ENCODE results near the gene KLK1. TPM values are rescaled to one million over a fixed set of nuclear protein-coding genes. Genes with fewer than 3 reads are reported as not detected.
"Not testable (repeated sequence)": the region's sequence is repeated elsewhere in the genome, so short reads cannot be mapped to it uniquely, and the experiment has no call there.

KLK1 gene
- total RNA-seq, 4 donors from 2014 or later = 24.5 to 60.2 (median 47.3) TPM

DNA sequence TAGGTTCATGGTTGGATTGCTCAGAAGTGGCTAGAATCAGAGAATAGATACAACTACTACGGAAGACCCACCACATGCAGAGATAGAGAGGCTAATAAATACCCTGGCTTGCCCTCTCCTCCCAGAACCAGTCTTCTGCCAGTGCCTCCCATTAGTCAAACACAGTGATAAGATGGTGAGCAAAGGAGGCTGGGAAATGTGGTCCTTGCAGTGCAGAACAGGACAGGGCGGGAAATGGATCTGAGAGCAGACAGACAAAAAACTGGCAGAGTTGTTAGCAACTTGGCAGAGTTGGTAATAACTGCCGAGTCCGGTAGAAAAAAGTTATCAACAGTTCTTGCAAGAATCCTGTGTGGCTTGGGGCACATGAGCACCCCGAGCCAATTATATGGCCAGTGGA lies 8.7 kb downstream of the KLK1 start:
- H3K4me1 ChIP-seq = peaks cover 0 to 12% (median 3%) of the 10 kb centered on the region in 4 donors
- H3K9me3 ChIP-seq = no peaks in the 10 kb centered on the region
- no peaks in the 10 kb centered on the region for H3K36me3 ChIP-seq
- no peak overlapping the region for H3K27ac ChIP-seq
- H3K27me3 ChIP-seq = no peaks in the 10 kb centered on the region
- no peak for DNase-seq
- no peak overlapping the region for H3K4me3 ChIP-seq
- TF ChIP-seq, protein P1, sequence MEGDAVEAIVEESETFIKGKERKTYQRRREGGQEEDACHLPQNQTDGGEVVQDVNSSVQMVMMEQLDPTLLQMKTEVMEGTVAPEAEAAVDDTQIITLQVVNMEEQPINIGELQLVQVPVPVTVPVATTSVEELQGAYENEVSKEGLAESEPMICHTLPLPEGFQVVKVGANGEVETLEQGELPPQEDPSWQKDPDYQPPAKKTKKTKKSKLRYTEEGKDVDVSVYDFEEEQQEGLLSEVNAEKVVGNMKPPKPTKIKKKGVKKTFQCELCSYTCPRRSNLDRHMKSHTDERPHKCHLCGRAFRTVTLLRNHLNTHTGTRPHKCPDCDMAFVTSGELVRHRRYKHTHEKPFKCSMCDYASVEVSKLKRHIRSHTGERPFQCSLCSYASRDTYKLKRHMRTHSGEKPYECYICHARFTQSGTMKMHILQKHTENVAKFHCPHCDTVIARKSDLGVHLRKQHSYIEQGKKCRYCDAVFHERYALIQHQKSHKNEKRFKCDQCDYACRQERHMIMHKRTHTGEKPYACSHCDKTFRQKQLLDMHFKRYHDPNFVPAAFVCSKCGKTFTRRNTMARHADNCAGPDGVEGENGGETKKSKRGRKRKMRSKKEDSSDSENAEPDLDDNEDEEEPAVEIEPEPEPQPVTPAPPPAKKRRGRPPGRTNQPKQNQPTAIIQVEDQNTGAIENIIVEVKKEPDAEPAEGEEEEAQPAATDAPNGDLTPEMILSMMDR (IDR thresholded peaks at IDR 0.05) = no peak
- no peak for TF ChIP-seq POLR2A (IDR thresholded peaks at IDR 0.05)

DNA sequence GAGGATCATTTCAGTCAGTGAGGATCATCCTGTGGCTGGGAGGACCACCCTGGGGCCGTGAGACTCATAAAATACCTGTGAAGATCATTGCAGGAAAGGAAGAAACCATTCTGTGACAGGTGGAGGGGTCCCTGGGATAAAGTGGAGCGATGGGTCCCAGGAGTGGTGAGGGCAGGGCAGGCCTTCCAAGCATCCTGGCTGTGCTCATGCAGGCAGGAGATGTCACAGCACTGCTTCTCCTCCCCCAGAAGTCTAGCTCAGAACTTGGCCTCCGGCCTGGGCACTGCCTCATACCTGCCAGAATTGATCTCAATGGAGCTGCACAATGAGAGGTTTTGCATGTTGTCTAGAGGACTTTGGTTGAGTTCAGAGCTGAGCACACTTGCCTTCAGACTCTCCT lies 11.1 kb downstream of the KLK1 start:
- H3K27me3 ChIP-seq = no peaks in the 10 kb centered on the region
- no peaks in the 10 kb centered on the region for H3K36me3 ChIP-seq
- no peak overlapping the region for H3K27ac ChIP-seq
- TF ChIP-seq, protein P1 (IDR thresholded peaks at IDR 0.05) = no peak
- TF ChIP-seq POLR2A (IDR thresholded peaks at IDR 0.05) = no peak
- no peaks in the 10 kb centered on the region for H3K9me3 ChIP-seq
- DNase-seq = no peak
- H3K4me3 ChIP-seq = no peak overlapping the region
- no peaks in the 10 kb centered on the region for H3K4me1 ChIP-seq

GRCh38 chr19:50811622-50812238 lies 11.9 kb downstream of the KLK1 start:
- H3K36me3 ChIP-seq, DNase-seq, H3K4me1 ChIP-seq, H3K27ac ChIP-seq, H3K4me3 ChIP-seq, H3K9me3 ChIP-seq, H3K27me3 ChIP-seq: not testable (repeated sequence)

DNA sequence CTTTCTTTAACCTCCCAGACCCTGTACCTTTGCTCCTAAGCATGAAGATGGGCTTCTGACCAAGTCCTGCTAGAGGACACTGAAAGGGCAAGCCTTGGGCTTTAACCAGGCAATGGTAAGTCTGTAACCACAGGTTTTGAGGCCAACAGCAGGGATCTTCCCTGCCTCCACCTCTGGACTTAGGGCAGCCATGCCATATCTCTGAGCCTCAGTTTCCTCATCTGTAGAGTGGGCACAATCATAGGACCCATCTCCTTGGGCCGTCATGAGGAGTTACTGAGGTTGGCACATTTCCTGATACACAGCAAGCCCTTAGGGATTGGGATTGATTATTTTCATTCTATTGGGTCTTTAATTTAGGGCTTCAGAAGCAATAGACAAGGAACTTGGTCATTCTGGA lies 14.7 kb downstream of the KLK1 start:
- no peaks in the 10 kb centered on the region for H3K27me3 ChIP-seq
- H3K27ac ChIP-seq = no peak overlapping the region
- H3K4me3 ChIP-seq = no peak overlapping the region
- TF ChIP-seq POLR2A (IDR thresholded peaks at IDR 0.05) = no peak
- TF ChIP-seq, protein P1 (IDR thresholded peaks at IDR 0.05) = no peak
- no peaks in the 10 kb centered on the region for H3K9me3 ChIP-seq
- H3K4me1 ChIP-seq = no peaks in the 10 kb centered on the region
- no peak for DNase-seq
- H3K36me3 ChIP-seq = no peaks in the 10 kb centered on the region

DNA sequence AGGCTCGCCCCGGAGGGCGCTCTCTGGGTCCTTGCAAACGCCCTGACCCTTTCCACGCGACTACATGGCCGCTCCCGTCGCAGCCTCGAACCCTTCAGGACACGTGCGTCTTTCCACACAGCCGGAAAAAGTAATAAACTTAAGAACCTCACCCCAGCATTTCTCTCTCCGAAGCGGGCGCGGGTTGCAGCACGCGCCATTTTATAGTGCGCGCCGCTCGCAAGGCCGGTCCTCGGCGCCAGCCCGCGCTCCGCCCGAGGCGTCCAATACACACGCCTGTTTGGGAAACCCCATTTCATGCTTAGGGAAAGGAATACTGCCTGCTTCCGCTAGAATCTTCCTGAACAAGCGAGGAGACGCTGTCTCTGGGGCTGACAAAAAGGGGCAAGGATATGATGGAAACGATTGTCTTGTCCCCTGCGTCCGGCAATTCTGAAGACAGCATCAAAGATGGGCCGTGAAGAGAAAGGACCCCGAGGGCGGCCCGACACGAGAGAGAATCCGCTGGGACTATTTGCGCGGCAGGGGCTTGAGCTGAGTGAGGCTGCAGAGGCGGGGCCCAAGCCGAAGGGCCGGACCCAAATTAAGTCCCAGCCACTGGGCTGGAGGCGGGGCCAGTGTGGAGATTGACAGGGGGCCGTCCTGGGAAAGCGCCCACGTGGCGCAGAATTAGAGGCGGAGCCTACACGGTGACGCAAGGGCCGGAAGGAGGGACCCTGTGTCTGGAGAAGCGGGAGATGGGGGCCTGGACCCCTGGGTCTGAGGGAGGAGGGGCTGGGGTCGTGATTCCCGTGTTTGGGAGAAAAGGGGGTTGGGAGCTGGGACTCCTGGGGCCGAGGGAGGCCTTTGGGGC lies 18.9 kb downstream of the KLK1 start:
- TF ChIP-seq POLR2A (IDR thresholded peaks at IDR 0.05) = peak in 1 of 2 donors; percentile 35
- TF ChIP-seq, protein P1 (IDR thresholded peaks at IDR 0.05) = peak in 1 of 6 experiments; percentile 19
- DNase-seq = peak; percentile 98 to 99 (median 99)
- peaks cover 0 to 18% (median 3%) of the 10 kb centered on the region in 4 donors for H3K4me1 ChIP-seq
- H3K27me3 ChIP-seq = no peaks in the 10 kb centered on the region
- peak overlapping the region; percentile 80 to 98 (median 94) for H3K27ac ChIP-seq
- H3K36me3 ChIP-seq = peaks cover 0 to 10% (median 0%) of the 10 kb centered on the region in 3 donors
- no peaks in the 10 kb centered on the region for H3K9me3 ChIP-seq
- H3K4me3 ChIP-seq = peak overlapping the region; percentile 69 to 95 (median 85)
